HG02642 (cell line): Measurements from ENCODE around the gene ALPL.
"Not testable (repeated sequence)": the region's sequence is repeated elsewhere in the genome, so short reads cannot be mapped to it uniquely, and the experiment has no call there.

ENCODE experiments used
- ATAC-seq: cut with Tn5 transposase; IDR thresholded peaks from one replicate; pipeline ENCODE4 v1.9.1; 2021; ENCODE audit warnings: mild to moderate bottlenecking; ENCODE audit not compliant: unreplicated experiment, poor library complexity

Gene ALPL

GRCh38 chr1:21552715-21553114, 43.5 kb downstream of the ALPL start:
- no peak for ATAC-seq

- ATAC-seq: no peak
Measured at GRCh38 chr1:21553116-21553926, 44.1 kb downstream of the ALPL start.

GRCh38 chr1:21559788-21560567, 50.8 kb downstream of the ALPL start:
- no peak for ATAC-seq

GRCh38 chr1:21560916-21561638, 51.9 kb downstream of the ALPL start:
- ATAC-seq: no peak

GRCh38 chr1:21562896-21563295, 53.7 kb downstream of the ALPL start:
- no peak for ATAC-seq

GRCh38 chr1:21563971-21564370, 54.7 kb downstream of the ALPL start:
- no peak for ATAC-seq

GRCh38 chr1:21564521-21565095, 55.4 kb downstream of the ALPL start:
- ATAC-seq: no peak

GRCh38 chr1:21565285-21565684, 56.1 kb downstream of the ALPL start:
- no peak for ATAC-seq

- not testable (repeated sequence) for ATAC-seq
Measured at GRCh38 chr1:21566361-21566760, 57.1 kb downstream of the ALPL start.

- no peak for ATAC-seq
Measured at GRCh38 chr1:21567241-21568005, 58.2 kb downstream of the ALPL start.

- no peak for ATAC-seq
Measured at GRCh38 chr1:21568006-21568746, 59.0 kb downstream of the ALPL start.

GRCh38 chr1:21568809-21569385, 59.7 kb downstream of the ALPL start:
- no peak for ATAC-seq

- ATAC-seq: no peak
Measured at GRCh38 chr1:21569820-21570527, 60.8 kb downstream of the ALPL start.

GRCh38 chr1:21570528-21570875, 61.3 kb downstream of the ALPL start:
- no peak for ATAC-seq

GRCh38 chr1:21570885-21571284, 61.7 kb downstream of the ALPL start:
- no peak for ATAC-seq

GRCh38 chr1:21572221-21572620, 63.0 kb downstream of the ALPL start:
- ATAC-seq: no peak

GRCh38 chr1:21572735-21573277, 63.6 kb downstream of the ALPL start:
- ATAC-seq: no peak

GRCh38 chr1:21573475-21573874, 64.3 kb downstream of the ALPL start:
- no peak for ATAC-seq
